HepG2 (cell line): ENCODE data around the gene WDR6. TPM values are rescaled to one million over a fixed set of nuclear protein-coding genes. Genes with fewer than 3 reads are reported as not detected.

Experiments
- DBP ChIP-seq: sonication (generic); formaldehyde crosslinking; IDR thresholded peaks from 2 replicates; pipeline ENCODE4 v1.4.0; 2020; ENCODE audit warnings: missing genetic modification reagents; ENCODE audit errors: not compliant biosample characterization
- ELF3 ChIP-seq: IDR thresholded peaks from 2 replicates; pipeline ENCODE4 v1.6.1; 2016; ENCODE audit warnings: missing genetic modification reagents, missing compliant biosample characterization
- HOXA9 ChIP-seq: sonication (generic); formaldehyde crosslinking; IDR thresholded peaks from 2 replicates; pipeline ENCODE4 v1.8.1; 2022; ENCODE audit warnings: missing genetic modification reagents, mild to moderate bottlenecking, moderate library complexity, borderline replicate concordance
- KDM3A ChIP-seq: IDR thresholded peaks from 2 replicates; pipeline ENCODE4 v1.6.1; 2018; ENCODE audit warnings: low read depth, missing compliant biosample characterization
- MATR3 ChIP-seq: sonication (generic); formaldehyde crosslinking; IDR thresholded peaks from 2 replicates; pipeline ENCODE4 v1.4.0; 2020; ENCODE audit warnings: missing genetic modification reagents
- MIXL1 ChIP-seq: IDR thresholded peaks from 2 replicates; pipeline ENCODE4 v1.6.1; 2016
- MYNN ChIP-seq: sonication (generic); formaldehyde crosslinking; IDR thresholded peaks from 2 replicates; pipeline ENCODE4 v1.4.0; 2020; ENCODE audit warnings: mild to moderate bottlenecking, low read depth, missing genetic modification reagents
- PHB2 ChIP-seq: fragments of 450-650 bp; IDR thresholded peaks from 2 replicates; pipeline ENCODE4 v1.6.1; 2018; ENCODE audit not compliant: partially characterized antibody
- PLRG1 ChIP-seq: fragments of 450-650 bp; conservative IDR thresholded peaks from 2 replicates; pipeline ENCODE4 v1.6.1; 2016
- POGZ ChIP-seq: sonication (generic); formaldehyde crosslinking; IDR thresholded peaks from 2 replicates; pipeline ENCODE4 v1.4.0; 2020; ENCODE audit warnings: mild to moderate bottlenecking, missing genetic modification reagents
- SNRNP70 ChIP-seq: fragments of 200-400 bp; formaldehyde crosslinking; IDR thresholded peaks from 2 replicates; pipeline ENCODE4 v1.6.1; 2017; ENCODE audit warnings: mild to moderate bottlenecking, low read depth, low read length, moderate library complexity
- SOX6 ChIP-seq, 2 experiments: fragments of 450-650 bp in 1 of 2; sonication (generic) in 1 of 2; formaldehyde crosslinking in 1 of 2; IDR thresholded peaks; 2 replicates each; pipeline versions ENCODE4 v1.4.0 to v1.6.1; 2017 to 2020; ENCODE audit warnings: antibody characterized with exemption in 1 of 2, mild to moderate bottlenecking in 1 of 2, missing genetic modification reagents in 1 of 2
- SYNCRIP ChIP-seq: fragments of 200-400 bp; formaldehyde crosslinking; IDR thresholded peaks from 2 replicates; pipeline ENCODE4 v1.6.1; 2018; ENCODE audit warnings: mild to moderate bottlenecking, low read depth, low read length; ENCODE audit not compliant: insufficient read depth
- TCF7 ChIP-seq: sonication (generic); IDR thresholded peaks from 2 replicates; pipeline ENCODE4 v1.6.1; 2016; ENCODE audit warnings: antibody characterized with exemption, low read depth
- TOPORS ChIP-seq: sonication (generic); formaldehyde crosslinking; IDR thresholded peaks from 2 replicates; pipeline ENCODE4 v1.8.0; 2023; ENCODE audit warnings: mild to moderate bottlenecking, missing genetic modification reagents
- ZC3H13 ChIP-seq: sonication (generic); formaldehyde crosslinking; IDR thresholded peaks from 2 replicates; pipeline ENCODE4 v1.8.1; 2023; ENCODE audit warnings: mild to moderate bottlenecking, missing genetic modification reagents, moderate library complexity
- ZFP36L1 ChIP-seq: sonication (generic); formaldehyde crosslinking; IDR thresholded peaks from 2 replicates; pipeline ENCODE4 v1.8.0; 2022; ENCODE audit warnings: mild to moderate bottlenecking, missing genetic modification reagents, moderate library complexity
- ZFYVE20 ChIP-seq: sonication (generic); formaldehyde crosslinking; IDR thresholded peaks from 2 replicates; pipeline ENCODE4 v1.8.0; 2023; ENCODE audit warnings: low read depth, mild to moderate bottlenecking, moderate library complexity, missing genetic modification reagents, borderline replicate concordance
- ZNF234 ChIP-seq: sonication (generic); formaldehyde crosslinking; conservative IDR thresholded peaks from 2 replicates; pipeline ENCODE4 v1.5.1; 2020; ENCODE audit warnings: mild to moderate bottlenecking, missing genetic modification reagents
- ZNF331 ChIP-seq: sonication (generic); formaldehyde crosslinking; IDR thresholded peaks from 2 replicates; pipeline ENCODE4 v1.4.0; 2020; ENCODE audit warnings: missing genetic modification reagents
- ZNF350 ChIP-seq: sonication (generic); formaldehyde crosslinking; IDR thresholded peaks from 2 replicates; pipeline ENCODE4 v1.4.0; 2020; ENCODE audit warnings: mild to moderate bottlenecking, low read depth, missing genetic modification reagents, borderline replicate concordance
- ZNF550 ChIP-seq: sonication (generic); formaldehyde crosslinking; IDR thresholded peaks from 2 replicates; pipeline ENCODE4 v1.4.0; 2020; ENCODE audit warnings: mild to moderate bottlenecking, missing genetic modification reagents, borderline replicate concordance
- ZNF607 ChIP-seq: sonication (generic); formaldehyde crosslinking; IDR thresholded peaks from 2 replicates; pipeline ENCODE4 v1.5.1; 2020; ENCODE audit warnings: missing genetic modification reagents, mild to moderate bottlenecking, borderline replicate concordance
- ZNF776 ChIP-seq: sonication (generic); formaldehyde crosslinking; IDR thresholded peaks from 2 replicates; pipeline ENCODE4 v1.4.0; 2020; ENCODE audit warnings: mild to moderate bottlenecking, missing genetic modification reagents
- ZSCAN20 ChIP-seq: sonication (generic); formaldehyde crosslinking; IDR thresholded peaks from 2 replicates; pipeline ENCODE4 v1.4.0; 2020; ENCODE audit warnings: missing genetic modification reagents, mild to moderate bottlenecking, borderline replicate concordance
- ZSCAN22 ChIP-seq: sonication (generic); formaldehyde crosslinking; IDR thresholded peaks from 2 replicates; pipeline ENCODE4 v1.4.0; 2020; ENCODE audit warnings: mild to moderate bottlenecking, missing genetic modification reagents
- polyA plus RNA-seq, 8 experiments: library from polyadenylated mRNA; depleted of rRNA in 3 of 8; stranded (reverse) in 7 of 8; unstranded in 1 of 8; fragments of >200 nt; fragmentation: Illumina TruSeq in 4 of 8; extraction: Trizol in 4 of 8; gene quantifications; 2 replicates each; pipeline versions ENCODE4 v1.2.1 to v1.2.3, GENCODE V29; 2011 to 2016; ENCODE audit warnings: low read depth in 4 of 8, missing spikeins in 1 of 8, mixed read lengths in 1 of 8; ENCODE audit not compliant: insufficient read depth in 1 of 8
- total RNA-seq, 5 experiments: library from RNA; depleted of rRNA; stranded (reverse); fragments of >200 nt; fragmentation: Illumina TruSeq; extraction: Trizol; gene quantifications; 2 replicates each; pipeline ENCODE4 v1.2.3, GENCODE V29; 2016; ENCODE audit warnings: low read depth in 1 of 5
- TF ChIP-seq, protein P1 (sequence below): sonication (generic); formaldehyde crosslinking; IDR thresholded peaks from 2 replicates; pipeline ENCODE4 v1.8.0; 2022; ENCODE audit warnings: mild to moderate bottlenecking, missing genetic modification reagents, borderline replicate concordance

Gene WDR6
- total and polyA plus RNA-seq, 2 of the 13 experiments (the other 11 are each of a cell fraction or from before 2014, with no cell fraction given), result 73.4 to 139 TPM

DNA sequence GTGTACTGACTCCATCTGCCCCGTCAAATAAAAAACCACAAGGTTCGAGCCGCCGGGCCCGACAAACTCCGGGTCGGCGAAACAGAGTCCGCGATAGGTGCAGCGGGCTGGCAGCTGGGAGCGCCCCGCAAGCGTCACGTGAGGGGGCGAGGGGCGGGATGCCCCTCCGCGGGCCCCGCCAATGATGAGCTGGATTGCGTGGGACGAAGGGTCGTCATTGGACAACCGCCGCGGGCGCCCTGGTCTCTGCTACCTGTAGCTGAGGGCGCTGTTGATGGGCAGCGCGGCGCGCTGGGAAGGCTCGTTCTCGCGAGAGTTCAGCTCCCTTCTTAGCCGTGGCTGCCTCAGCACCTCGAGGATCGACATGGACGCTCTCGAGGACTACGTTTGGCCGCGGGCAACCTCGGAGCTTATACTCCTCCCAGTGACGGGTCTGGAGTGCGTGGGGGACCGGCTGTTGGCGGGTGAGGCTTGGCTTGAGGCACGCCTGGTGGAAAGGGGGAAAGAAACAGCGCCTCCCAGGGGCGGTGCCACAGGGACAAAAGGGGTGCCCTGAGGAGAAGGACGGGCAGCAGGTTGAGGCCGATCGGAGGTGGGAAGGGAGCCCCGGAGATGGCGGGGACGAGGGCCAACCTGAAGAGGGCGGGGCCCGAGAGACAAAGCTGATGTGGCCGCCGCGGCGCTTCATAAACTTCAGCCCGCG is at the start of gene WDR6 (continued):
- TF ChIP-seq, protein P1, sequence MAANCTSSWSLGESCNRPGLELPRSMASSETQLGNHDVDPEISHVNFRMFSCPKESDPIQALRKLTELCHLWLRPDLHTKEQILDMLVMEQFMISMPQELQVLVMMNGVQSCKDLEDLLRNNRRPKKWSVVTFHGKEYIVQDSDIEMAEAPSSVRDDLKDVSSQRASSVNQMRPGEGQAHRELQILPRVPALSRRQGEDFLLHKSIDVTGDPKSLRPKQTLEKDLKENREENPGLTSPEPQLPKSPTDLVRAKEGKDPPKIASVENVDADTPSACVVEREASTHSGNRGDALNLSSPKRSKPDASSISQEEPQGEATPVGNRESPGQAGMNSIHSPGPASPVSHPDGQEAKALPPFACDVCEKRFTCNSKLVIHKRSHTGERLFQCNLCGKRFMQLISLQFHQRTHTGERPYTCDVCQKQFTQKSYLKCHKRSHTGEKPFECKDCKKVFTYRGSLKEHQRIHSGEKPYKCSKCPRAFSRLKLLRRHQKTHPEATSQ (CRISPR knock-in tag), result 0 out of 2 replicates have a peak, but pooled peaks have one; percentile 45
- TF ChIP-seq HOXA9 (peak; percentile 92), ZNF607 (CRISPR knock-in tag) (no peak; the same call in 1 of the 2 replicates), ZFP36L1 (no peak), ELF3 (CRISPR knock-in tag) (no peak), SOX6 (IDR thresholded peaks at IDR 0.05) (no peak), SOX6 (CRISPR knock-in tag; IDR thresholded peaks at IDR 0.05) (peak; percentile 69; the same call in 1 of the 2 replicates), MATR3 (CRISPR knock-in tag) (no peak), ZFYVE20 (CRISPR knock-in tag) (no peak), KDM3A (CRISPR knock-in tag) (no peak), DBP (CRISPR knock-in tag) (no peak), ZSCAN20 (no peak; the same call in 1 of the 2 replicates), ZNF234 (CRISPR knock-in tag) (no peak), ZNF776 (CRISPR knock-in tag) (peak; percentile 81; the same call in 1 of the 2 replicates), ZNF550 (CRISPR knock-in tag) (no peak), ZSCAN22 (CRISPR knock-in tag) (no peak), ZC3H13 (CRISPR knock-in tag) (no peak), ZNF331 (CRISPR knock-in tag) (peak; percentile 31; the same call in 1 of the 2 replicates), PHB2 (no peak), MYNN (CRISPR knock-in tag) (no peak), SNRNP70 (no peak), MIXL1 (CRISPR knock-in tag) (0 out of 2 replicates have a peak, but pooled peaks have one; percentile 35), ZNF350 (CRISPR knock-in tag) (no peak; the same call in 1 of the 2 replicates), SYNCRIP (no peak), POGZ (CRISPR knock-in tag) (peak; percentile 77), PLRG1 (no peak), TOPORS (CRISPR knock-in tag) (peak; percentile 70), TCF7 (no peak)
